Cardiac muscle cell (in vitro differentiated cells and primary cell): ENCODE data around the gene KBTBD8. TPM values are rescaled to one million over a fixed set of nuclear protein-coding genes. Genes with fewer than 3 reads are reported as not detected.

ENCODE experiments used
- DNase-seq, 2 donors: peaks; one replicate each; pipeline versions ENCODE4 v3.0.0 to v3.0.0-alpha.2; 2010 to 2017; ENCODE audit warnings: low read depth in 1 of 2, low spot score in 1 of 2
- H3K27ac ChIP-seq: fragments of 200-600 bp; sonication (generic); 2 replicates; pipeline ENCODE4 v1.5.1; 2016
- H3K27me3 ChIP-seq: fragments of 200-600 bp; sonication (generic); 2 replicates; pipeline ENCODE4 v1.6.0; 2016; ENCODE audit warnings: control low read depth
- H3K36me3 ChIP-seq: fragments of 200-600 bp; sonication (generic); 2 replicates; pipeline ENCODE4 v1.5.1; 2016; ENCODE audit warnings: control low read depth
- H3K4me1 ChIP-seq: fragments of 200-600 bp; sonication (generic); 2 replicates; pipeline ENCODE4 v1.8.1; 2017; ENCODE audit warnings: low read depth, mild to moderate bottlenecking, mixed run types
- H3K4me3 ChIP-seq: fragments of 200-600 bp; sonication (generic); 2 replicates; pipeline ENCODE4 v1.5.1; 2016; ENCODE audit warnings: mild to moderate bottlenecking
- H3K9me3 ChIP-seq: fragments of 200-600 bp; sonication (generic); 2 replicates; pipeline ENCODE4 v1.5.1; 2017; ENCODE audit warnings: low read depth, mild to moderate bottlenecking, control low read depth
- CTCF ChIP-seq: IDR thresholded peaks from 2 replicates; pipeline ENCODE4 v1.5.1; 2012; ENCODE audit warnings: low read depth, mild to moderate bottlenecking, low read length
- polyA plus RNA-seq: library from polyadenylated mRNA; unstranded; fragments of >200 nt; fragmentation: Nextera tagmentation; extraction: Ambion mirVana; gene quantifications from 2 replicates; pipeline ENCODE4 v1.2.1, GENCODE V29; 2016
- total RNA-seq: library from RNA; depleted of rRNA; stranded (reverse); fragments of >200 nt; gene quantifications from 2 replicates; pipeline ENCODE4 v1.2.3, GENCODE V29; 2016

KBTBD8 gene
- total and polyA plus RNA-seq, 2 experiments from 2014 or later = 4.3 to 13.8 TPM

DNA sequence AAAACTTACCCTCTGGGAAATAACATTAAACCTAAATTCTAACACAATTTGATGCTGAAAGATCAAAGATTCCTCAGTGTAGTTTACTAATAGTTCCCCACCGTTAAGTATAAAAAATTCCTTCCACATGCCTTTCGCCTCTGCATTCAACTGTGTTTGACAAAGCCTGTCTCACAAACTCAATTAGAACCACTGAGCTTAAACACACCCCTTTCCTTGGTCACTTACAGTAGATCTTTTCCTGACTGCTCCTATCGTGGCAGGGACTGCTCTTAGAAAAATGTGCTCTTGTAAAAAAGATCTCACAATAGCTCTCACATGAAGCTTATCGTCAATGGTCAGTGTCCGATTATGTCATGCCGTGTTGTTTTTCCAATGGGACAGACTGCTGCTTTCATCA lies 8.9 kb upstream of the KBTBD8 start:
- no peaks in the 10 kb centered on the region for H3K9me3 ChIP-seq
- H3K36me3 ChIP-seq = no peaks in the 10 kb centered on the region
- peak; percentile 6 for DNase-seq
- H3K27ac ChIP-seq = peak overlapping the region; percentile 46
- H3K4me3 ChIP-seq = no peak overlapping the region
- no peak for TF ChIP-seq CTCF
- H3K4me1 ChIP-seq = peaks cover 10% of the 10 kb centered on the region
- H3K27me3 ChIP-seq = no peaks in the 10 kb centered on the region

DNA sequence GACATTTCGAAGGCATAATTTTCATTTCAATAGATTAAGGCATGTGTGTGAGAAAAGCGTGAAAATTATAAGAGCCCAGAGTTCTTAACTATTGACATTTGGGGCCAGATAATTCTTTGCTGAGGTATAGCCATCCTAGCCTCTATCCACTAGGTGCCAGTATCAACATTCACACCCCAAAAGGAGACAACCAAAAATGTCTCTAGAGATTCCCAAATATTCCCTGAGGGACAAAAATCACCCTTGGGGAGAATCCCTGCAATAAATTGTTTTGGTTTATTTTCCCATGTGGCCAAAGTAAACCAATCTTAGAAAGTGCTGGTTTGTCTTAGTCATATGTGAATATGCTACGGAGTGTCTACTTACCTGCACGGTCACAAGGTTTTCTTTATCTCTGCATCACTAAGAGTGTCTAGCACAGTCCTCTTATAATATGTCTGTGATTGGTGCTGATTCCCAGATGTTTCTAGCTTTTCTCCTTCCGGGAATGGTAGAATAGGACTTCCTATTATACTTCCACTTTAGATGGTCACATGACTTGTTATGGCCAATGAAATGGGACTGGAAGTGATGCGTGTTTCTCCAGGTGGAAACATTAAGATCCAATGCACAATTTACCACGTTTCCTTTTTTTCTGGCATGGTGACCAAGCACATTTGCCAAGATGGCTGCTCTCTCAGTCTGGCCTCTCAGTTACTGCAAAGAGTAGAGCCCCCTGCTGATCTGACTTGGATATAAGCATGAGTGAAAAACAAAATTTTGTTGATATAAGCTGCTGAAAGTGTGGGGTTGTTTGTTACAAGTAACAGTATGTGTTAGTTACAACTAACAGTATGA lies 8.0 kb upstream of the KBTBD8 start:
- Histone ChIP-seq H3K27ac (peak overlapping the region; percentile 46), H3K36me3 (no peaks in the 10 kb centered on the region), H3K9me3 (no peaks in the 10 kb centered on the region), H3K4me3 (no peak overlapping the region), H3K27me3 (no peaks in the 10 kb centered on the region), H3K4me1 (peaks cover 10% of the 10 kb centered on the region)
- peak in 1 of 2 donors; percentile 13 for DNase-seq
- TF ChIP-seq CTCF = peak; percentile 28

DNA sequence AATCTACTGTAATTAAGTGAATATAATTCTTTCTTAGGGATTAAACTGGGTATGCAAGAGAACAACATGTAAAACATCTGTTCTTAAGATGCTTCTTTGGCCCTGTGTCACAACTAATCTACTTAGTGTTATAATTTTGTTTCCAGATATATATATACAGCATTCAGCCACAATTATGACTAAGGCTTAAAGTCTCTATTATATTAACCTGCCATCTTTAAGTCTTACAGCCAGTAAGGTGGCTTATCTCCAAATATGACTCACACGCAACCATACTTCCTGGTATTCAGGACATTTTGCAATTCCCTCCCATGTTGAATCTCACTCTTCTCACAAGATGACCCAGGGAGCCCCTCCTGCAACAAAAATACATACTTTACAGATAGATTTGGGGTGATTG lies 6.6 kb upstream of the KBTBD8 start:
- peak in 1 of 2 donors; percentile 90 for DNase-seq
- Histone ChIP-seq H3K27ac (no peak overlapping the region), H3K9me3 (no peaks in the 10 kb centered on the region), H3K4me3 (no peak overlapping the region), H3K4me1 (peaks cover 10% of the 10 kb centered on the region), H3K27me3 (peaks cover 6% of the 10 kb centered on the region), H3K36me3 (no peaks in the 10 kb centered on the region)
- no peak for TF ChIP-seq CTCF

DNA sequence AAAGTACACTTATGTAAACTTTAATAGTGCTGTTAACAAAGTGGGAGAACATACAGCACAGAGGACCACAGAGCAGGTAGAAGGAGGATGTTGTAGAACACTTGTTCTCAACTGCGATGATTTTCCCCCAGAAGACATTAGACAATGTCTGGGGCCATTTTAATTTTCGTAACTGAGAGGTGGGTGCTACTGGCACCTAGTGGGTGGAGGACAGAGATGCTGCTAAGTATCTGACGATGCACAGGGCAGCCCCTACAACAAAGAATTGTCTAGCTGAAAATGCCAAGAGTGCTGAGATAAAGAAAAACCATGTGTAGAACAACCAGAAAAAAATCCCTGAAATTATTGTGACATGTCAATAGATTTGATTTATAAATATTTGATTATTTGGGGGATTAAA lies 5.0 kb upstream of the KBTBD8 start:
- H3K4me3 ChIP-seq = no peak overlapping the region
- no peak overlapping the region for H3K27ac ChIP-seq
- DNase-seq = no peak
- TF ChIP-seq CTCF = no peak
- no peaks in the 10 kb centered on the region for H3K9me3 ChIP-seq
- H3K4me1 ChIP-seq = peaks cover 10% of the 10 kb centered on the region
- H3K27me3 ChIP-seq = peaks cover 6% of the 10 kb centered on the region
- H3K36me3 ChIP-seq = no peaks in the 10 kb centered on the region

GRCh38 chr3:66994588-66994987 lies 3.5 kb upstream of the KBTBD8 start:
- H3K27ac ChIP-seq = no peak overlapping the region
- no peak overlapping the region for H3K4me3 ChIP-seq
- TF ChIP-seq CTCF = no peak
- peaks cover 6% of the 10 kb centered on the region for H3K27me3 ChIP-seq
- no peak for DNase-seq
- no peaks in the 10 kb centered on the region for H3K9me3 ChIP-seq
- no peaks in the 10 kb centered on the region for H3K36me3 ChIP-seq
- H3K4me1 ChIP-seq = peaks cover 7% of the 10 kb centered on the region
